ENCODE measurements around the gene ESPNL.

GRCh38 chr2:238117199-238118154 lies 17.3 kb downstream of the ESPNL start:
- TF ChIP-seq POLR2A (IDR thresholded peaks at IDR 0.05; ENCODE audit: low read length): no peak
- no peak for TF ChIP-seq GATA1 (IDR thresholded peaks at IDR 0.05; ENCODE audit: low read depth, low read length)
